Fibroblast of the aortic adventitia (primary cell): ENCODE results near the gene TTBK2. TPM values are rescaled to one million over a fixed set of nuclear protein-coding genes. Genes with fewer than 3 reads are reported as not detected.
"Not testable (repeated sequence)": the region's sequence is repeated elsewhere in the genome, so short reads cannot be mapped to it uniquely, and the experiment has no call there.

Experiments
- DNase-seq: peaks from one replicate; pipeline ENCODE4 v3.0.0-alpha.2; 2010; ENCODE audit warnings: low read depth
- H3K4me3 ChIP-seq: 2 replicates; pipeline ENCODE4 v1.5.1; 2011; ENCODE audit warnings: low read depth, mild to moderate bottlenecking, control low read depth, low read length, moderate library complexity
- CTCF ChIP-seq: IDR thresholded peaks from 2 replicates; pipeline ENCODE4 v1.5.1; 2011; ENCODE audit warnings: mild to moderate bottlenecking, low read length, control low read depth, inconsistent platforms; ENCODE audit not compliant: insufficient read depth
- total RNA-seq: library from RNA; depleted of rRNA; stranded (reverse); fragments of >200 nt; gene quantifications from 2 replicates; pipeline ENCODE4 v1.2.3, GENCODE V29; 2012; ENCODE audit warnings: low replicate concordance

TTBK2 gene
- total RNA-seq, 1 donor, result 14.3 TPM

- H3K4me3 ChIP-seq, result no peak overlapping the region
- no peak for TF ChIP-seq CTCF
- DNase-seq, result no peak
Observed at GRCh38 chr15:42772901-42773300, 147.7 kb downstream of the TTBK2 start.

- TF ChIP-seq CTCF, result no peak
- peak; percentile 26 for DNase-seq
- no peak overlapping the region for H3K4me3 ChIP-seq
Observed at GRCh38 chr15:42772144-42772543, 148.4 kb downstream of the TTBK2 start.

GRCh38 chr15:42766109-42766508 is 154.5 kb downstream of the TTBK2 start:
- not testable (repeated sequence) for H3K4me3 ChIP-seq, DNase-seq

GRCh38 chr15:42764154-42764731 is 156.3 kb downstream of the TTBK2 start:
- not testable (repeated sequence) for DNase-seq, H3K4me3 ChIP-seq

DNA sequence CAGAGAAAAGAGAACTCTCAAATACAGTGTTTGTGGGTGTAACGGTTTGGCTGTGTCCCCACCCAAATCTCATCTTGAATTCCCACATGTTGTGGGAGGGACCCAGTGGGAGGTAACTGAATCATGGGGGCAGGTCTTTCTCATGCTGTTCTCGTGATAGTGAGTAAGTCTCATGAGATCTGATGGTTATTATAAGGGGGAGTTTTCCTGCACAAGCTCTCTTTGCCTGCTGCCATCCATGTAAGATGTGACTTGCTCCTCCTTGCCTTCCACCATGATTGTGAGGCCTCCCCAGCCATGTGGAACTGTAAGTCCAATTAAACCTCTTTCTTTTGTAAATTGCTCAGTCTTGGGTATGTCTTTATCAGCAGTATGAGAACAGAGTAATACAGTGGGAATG is 158.8 kb downstream of the TTBK2 start:
- DNase-seq, H3K4me3 ChIP-seq: not testable (repeated sequence)

- no peak overlapping the region for H3K4me3 ChIP-seq
- no peak for TF ChIP-seq CTCF
- DNase-seq, result no peak
Observed at GRCh38 chr15:42760759-42761158, 159.8 kb downstream of the TTBK2 start.

DNA sequence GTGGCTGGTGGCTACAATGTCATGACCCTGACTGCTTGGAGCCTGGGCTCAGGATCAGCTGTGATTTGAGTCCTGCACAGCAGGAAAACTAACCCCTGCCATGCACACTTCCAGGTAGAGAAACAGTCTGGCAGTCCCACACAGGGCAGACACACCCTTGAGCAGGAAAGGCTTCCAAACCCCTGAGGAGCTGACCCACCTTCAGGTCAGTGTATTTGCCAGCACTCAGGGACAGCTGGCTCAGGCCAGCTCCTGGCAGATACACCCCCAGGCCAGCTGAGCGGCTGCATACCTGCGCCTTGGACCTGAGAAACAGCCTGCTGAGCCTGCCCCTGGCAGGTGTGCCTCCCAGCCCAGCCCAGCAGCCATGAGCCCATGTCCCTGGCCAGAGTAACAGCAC is 161.5 kb downstream of the TTBK2 start:
- no peak for TF ChIP-seq CTCF
- DNase-seq, result no peak
- no peak overlapping the region for H3K4me3 ChIP-seq

DNA sequence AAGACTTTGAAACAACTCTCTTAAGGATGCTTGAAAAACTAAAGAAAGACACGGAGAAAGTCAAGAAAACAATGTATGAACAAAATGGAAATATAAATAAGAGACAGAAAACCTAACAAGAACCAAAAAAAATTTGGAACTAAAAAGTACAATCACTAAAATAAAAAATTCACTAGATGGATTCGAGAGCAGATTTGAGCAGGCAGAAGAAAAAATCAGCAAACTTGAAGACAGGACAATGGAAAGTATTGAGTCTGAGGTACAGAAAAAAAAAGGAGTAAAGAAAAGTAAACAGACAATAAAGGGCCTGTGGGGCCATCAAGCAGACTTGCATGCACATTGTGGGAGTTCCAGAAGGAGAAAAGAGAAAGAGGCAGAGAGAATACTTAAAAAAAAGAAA is 170.3 kb downstream of the TTBK2 start:
- no peak for DNase-seq
- no peak overlapping the region for H3K4me3 ChIP-seq
- no peak for TF ChIP-seq CTCF

GRCh38 chr15:42749266-42749665 is 171.3 kb downstream of the TTBK2 start:
- no peak overlapping the region for H3K4me3 ChIP-seq
- DNase-seq, result no peak
- no peak for TF ChIP-seq CTCF
